GM18868 (cell line): ENCODE results near the gene CTBP2.

Source experiments
- ATAC-seq: cut with Tn5 transposase; IDR thresholded peaks from one replicate; pipeline ENCODE4 v1.9.1; 2021; ENCODE audit warnings: mild to moderate bottlenecking, moderate library complexity; ENCODE audit not compliant: unreplicated experiment

Gene CTBP2

DNA sequence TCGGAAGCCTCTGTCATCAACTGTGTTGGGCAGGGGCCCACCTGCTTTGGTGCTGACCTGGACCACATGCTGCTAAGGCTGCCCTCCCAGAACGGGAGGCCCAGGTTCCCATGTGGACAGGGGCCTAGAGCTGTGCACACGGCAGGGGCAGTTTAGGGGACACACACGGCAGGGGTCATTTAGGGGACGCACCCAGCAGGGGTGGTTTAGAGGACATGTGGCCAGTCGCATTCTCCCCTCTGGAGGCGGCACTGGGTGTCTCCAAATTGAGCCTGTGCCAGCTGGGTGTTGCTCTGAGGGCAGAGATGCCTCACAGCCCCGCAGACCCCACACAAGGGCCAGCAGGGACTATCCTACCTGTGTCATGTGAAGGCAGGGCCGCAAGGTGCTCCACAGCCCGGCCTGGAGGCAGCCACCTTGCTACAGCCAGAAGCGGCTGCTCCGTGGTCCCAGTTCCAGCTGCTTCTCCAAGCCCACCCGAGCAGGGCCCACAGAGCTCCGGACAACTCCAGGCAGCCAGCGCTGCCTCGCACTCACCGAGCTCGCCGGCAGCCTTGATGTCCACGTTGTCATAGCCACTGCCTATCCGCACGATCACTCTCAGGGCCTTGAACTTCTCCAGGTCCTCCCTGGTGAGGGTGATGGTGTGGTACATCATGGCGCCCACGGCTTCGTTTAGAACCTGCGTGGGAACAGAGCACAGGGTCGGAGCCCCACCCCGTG, 157.8 kb downstream of the CTBP2 start:
- no peak for ATAC-seq

DNA sequence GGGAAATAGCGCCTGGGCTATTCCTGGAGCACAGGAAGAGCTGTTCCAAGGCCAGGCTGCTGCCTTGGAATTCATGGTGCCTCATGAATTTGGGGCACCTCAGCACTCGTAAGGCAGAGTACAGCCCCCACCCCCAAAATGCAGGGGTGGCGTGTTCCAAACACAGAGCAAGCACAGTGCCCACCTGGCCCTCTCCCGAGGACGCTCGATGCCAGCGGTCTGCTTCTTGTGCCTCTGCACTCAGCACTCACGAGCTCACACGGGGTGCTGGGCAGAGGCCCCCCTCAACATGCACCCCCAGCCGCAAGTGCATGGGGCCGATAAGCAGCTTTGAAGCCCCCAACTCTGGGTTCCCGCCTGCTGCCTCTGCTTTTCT, 158.3 kb downstream of the CTBP2 start:
- no peak for ATAC-seq

DNA sequence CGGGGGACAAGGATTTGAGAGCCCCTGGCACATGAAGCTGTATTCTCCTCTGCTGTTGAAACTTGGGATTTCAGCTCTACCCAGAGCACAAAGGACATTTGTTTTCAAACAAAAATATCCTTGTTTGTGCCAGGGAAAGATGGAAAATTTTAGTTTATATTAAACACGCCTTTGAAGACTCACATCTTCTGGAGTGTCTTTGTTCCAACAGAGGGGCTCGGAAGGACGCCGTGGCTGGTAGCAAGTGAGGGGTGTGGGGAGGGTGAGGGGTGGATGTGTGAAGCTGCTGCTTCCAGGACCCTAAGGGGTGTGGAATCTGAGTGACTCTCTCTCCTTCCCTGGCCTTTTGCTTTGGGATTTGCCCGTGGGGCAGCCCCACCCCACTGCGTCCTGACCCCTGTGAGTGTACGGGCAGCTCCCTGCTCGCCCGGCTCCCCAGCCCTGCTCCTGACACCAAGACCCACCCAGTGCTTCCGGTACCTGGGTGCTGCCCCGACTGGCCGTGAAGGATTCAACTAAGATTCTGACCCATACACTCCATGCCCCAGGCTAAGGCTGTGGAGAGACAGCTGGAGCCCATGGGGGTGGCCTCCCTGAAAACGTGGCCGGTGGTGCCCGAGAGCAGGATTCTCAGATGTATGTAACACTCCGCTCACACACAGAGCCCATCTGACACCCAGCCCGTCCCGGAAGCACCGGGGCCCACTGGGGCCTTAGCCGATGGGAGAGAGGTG, 158.9 kb downstream of the CTBP2 start:
- no peak for ATAC-seq

DNA sequence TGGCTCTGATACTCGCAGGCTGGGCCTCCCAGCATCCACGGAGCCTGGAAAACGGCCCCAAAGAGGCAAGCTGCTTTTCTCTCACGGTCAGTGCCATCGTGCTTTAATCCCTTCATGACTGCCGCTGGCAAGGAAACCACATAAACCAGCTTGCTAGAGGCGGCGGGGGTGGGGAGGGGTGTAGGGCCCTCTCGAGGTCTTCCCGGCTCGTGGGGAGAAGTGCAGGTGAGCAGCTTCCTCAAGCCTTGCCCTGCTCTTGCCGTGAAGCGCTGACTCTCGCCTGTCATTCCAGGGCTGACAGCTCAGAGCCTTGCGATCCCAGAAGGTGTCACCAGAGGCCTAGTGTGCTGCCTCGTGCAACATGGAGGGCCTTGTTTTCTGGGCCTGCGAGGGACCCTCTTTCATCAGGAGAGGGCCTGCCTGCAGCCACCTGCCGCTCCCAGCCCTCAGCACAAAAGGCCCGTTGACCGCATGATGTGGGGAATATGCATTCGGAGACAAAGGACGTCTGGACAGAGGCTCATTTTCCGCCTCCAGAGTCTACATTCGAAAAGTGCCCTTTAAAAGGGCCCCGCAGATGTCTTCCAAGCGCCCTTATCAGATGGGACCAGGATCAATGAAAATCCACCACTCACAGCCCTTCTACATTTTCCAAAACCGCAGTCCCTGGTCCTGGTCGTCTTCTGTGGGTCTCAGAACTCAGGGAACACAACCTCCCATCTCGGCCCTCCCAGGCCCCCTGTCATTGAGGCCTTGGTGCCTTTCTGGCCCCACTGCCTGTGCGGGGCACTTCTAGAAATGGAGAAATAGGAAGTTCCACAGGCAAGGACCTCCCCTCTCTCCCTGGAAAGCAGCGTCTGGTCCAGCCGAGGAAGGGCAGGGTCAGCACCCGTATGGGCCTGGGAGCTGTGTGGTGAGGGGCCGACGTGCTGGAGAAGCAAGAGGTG, 159.7 kb downstream of the CTBP2 start:
- no peak for ATAC-seq

DNA sequence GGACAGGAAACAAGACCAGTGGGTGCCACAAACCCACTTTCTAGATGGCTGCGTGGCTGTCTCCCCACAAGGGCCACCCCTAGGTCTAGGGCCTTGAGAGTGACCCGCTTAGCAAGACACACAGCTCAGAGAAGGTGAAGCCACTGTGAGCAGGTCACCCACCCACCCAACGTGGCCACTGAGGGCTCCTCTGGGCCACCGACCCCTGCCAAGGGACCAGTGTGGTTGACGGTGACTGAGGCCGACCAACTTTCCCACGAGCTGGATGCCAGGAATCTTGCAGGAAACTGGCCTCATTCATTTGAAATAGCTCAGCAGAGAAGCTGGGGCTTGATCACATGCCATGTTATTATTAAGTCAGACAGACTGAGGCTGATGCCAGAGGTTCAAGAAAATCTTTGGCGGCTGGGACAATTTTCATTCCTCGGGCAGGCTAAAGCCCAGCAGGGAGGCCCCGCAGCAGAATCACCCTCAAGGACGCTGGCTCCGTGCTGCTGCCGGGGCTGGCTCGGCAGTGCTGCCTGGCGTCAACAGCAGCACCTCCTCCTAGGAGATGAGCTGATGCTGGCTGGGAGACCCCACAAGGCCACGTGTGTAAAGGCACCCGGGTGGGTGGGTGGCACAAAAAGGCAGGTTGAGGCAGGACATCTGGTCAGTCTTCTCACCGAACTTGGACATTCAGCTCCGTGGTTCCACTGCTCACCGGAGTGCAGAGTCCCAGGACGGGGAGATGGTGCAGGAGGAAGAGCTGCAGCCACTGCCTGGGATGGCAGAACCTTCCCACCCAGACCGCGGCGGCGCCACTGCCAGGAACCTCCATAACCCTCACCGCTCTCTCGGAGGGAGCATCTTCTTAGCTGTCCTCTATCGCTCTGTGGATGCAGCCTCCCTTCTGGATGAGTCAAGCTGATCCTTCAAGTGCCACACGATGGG, 160.7 kb downstream of the CTBP2 start:
- ATAC-seq = no peak

DNA sequence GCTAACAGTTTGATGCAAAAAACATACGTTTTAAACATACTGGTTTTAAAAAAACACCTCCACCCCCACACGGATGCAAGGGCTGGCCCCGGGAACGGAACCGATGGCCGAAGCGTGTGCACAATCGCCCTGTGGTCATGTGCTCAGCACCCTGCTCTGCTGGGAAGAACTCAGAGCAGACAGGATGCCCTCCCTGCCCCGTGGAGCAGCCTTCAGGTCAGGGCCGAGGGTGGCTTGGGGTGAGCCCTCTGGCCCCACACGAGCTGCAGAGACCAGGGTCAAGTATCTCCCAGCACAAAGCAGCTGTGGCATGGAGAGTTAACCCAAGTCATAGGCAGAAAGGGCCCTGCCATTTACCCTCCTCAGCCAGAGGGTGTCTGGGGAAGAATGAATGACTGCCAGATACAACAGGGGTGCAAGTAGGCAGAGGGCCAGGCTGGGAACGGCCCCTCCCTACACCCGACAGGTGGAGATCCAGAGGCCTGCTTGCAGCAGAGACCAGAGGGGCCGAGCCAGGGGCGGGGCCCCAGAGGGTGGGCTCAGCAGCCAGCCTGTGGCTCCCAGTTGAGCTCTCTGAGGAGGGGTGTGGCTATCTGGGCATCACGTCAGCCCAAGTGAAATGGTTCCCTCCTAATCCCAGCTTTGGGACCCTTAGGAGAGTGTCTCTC, 161.6 kb downstream of the CTBP2 start:
- no peak for ATAC-seq

DNA sequence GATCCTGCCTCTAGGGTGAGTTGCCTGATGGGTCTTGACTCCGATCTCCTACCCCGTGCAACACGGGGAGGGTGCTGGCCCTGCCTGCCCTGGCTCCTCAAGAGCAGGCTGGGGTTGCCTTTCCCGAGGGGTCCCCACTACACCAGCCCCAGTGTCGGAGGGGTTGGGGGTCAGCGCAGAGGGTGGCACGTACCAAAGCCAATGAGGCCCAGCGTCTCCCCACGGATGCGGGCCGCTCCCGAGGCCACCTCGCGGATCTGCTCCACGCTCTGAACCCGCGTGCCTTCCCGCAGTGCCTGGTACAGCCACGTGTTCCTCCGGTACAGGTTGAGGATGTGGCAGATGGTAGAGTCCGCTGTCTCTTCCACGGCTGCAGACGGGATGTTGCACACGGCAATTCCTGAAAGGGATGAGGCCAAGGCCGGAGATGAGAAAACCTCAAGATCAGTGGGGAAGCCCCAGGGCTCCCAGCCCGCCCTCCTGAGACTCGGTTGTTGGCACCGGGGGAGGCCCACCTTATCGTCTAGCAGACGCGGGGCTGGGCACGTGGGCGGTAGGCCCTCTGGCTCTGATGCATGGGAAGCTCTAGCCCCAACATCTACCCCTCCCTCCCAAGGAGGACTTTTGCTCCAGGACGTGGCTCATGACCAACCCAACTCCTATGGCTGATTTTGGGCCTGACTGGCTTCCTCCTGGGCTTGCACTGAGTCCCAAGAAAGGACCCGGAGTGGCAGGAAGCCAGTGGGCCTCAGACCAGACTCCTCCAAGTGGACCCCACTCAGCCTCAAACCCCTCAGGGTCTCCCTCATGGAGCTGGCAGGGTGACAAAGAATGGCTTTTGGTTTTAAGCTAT, 162.4 kb downstream of the CTBP2 start:
- no peak for ATAC-seq

DNA sequence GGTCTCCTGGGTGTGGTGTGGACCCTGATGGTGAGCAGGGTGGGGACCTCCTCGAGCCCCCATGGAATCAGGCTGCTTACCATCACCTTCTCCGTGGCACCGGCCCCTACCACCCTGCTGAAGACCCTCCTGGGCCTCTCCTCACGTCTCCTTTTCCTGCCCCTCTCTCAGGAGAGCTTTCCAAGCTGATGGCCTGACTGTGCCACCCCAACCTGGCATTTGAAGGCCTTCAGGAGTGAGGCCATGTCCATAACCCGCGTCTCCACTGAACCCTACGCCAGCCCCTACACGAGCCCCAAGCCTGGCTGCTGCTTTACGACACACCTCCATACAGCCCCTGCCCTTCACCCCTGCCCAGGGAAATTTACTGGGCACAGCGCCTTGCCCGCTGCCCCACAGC, 163.1 kb downstream of the CTBP2 start:
- no peak for ATAC-seq

DNA sequence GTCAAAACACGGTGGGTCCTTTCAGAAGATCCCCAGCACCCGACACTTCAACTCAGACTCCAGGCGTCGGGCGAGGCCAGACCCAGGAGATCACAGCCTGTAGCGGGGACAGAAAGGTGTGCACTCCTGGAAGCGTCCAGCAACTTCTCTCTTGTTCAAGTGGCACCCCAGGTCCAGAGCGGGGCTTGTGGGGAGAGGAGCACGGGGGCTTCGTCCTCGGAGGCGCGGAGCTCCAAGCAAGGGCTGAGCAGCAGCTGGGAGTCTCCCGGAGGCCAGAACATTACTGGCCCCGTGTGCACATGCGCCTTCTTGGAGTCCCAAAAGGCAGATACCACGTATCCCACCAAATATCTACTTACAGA, 163.5 kb downstream of the CTBP2 start:
- ATAC-seq = no peak

DNA sequence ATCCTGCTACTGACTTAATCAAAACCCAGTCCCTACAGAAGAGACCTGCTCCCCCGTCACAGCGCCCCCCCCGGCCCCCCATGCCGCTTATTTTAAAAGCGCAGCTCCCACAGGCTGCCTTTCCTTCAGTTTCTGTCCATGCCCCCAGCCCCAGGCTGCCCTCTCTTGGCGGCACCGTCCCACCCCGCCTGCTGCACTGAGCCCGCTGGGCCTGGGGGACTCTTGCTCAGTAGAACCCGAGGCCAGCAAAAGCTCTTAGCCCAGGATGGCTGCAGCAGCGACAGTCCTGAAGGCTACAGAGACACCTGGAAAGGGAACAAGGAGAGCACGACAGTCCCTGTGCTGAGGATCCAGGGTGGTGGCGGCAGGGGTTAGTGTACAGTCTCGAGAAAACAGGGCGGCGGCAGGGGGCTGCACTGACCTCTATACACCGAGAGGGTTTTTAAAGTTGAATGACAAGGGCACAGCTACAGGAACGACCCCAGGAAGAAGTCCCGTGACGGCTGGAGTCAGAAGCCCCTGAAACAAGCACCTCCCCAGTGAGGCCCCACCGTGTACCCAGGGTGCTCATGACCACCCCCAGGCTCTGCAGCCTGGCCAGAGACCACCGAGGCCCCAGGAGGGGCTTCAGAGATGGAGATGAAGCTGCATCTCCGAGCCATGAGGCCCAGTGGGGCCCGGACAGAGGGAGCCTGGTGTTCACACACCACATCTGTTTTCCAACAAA, 164.1 kb downstream of the CTBP2 start:
- no peak for ATAC-seq

DNA sequence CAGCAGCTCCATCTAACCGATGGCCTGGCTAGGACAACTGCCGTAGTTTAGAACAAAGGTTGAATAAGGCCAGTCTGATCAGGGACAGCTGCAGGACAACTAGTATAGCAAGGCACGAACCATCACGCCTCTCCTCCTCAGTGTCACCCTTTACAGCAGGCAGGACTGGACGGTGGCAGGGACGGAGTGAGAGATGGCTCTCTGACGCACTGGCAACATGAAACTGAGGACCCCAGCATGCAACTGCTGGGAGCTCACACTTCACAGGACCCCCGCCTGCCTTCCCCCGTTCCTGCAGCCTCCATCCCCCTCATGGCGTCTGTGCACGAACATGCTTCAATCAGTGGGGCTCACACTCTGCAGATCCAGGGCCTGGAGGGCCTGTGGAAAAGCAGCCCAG, 164.8 kb downstream of the CTBP2 start:
- ATAC-seq = no peak

DNA sequence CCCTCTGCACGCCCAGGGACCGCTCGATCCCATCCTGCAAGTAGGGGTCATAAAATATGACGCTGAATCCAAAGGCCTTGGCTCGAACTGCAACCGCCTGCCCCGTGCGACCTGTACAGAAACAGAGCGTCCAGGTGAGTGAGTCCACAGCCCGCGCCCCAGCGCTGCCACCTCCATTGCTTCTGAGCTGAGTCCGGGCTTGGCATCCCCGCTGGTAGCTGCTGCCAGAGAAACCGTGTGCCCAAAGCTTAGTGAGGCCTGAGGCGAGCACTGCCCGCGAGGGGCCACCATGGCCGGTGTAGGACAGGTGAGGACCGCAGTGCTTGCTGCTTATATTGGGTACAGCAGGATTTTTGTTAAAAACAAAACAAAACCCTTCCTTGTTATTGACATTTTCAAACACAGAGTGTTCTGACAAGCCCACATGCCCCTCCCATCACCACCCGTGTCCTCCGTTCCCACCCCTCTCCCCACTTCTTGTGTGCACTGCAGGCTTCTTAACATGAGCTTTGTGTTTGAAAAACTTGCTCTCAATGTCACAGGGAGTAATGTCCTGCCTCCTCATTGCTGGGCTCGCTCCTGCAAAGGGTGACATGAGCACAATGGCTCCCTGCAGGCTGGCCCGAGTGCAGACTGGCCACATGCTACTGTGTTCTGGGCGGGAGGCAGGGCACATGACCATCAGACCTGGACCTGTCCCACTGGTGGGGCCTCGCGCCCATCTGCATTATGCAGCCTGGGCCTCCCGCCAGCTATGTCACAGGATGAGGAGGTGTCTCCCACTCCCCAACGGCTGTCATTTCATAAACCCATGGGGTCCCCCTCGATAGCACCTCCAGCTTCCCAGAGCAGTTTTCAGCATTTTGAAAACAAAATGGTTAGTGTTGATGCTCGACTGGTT, 165.5 kb downstream of the CTBP2 start:
- no peak for ATAC-seq

DNA sequence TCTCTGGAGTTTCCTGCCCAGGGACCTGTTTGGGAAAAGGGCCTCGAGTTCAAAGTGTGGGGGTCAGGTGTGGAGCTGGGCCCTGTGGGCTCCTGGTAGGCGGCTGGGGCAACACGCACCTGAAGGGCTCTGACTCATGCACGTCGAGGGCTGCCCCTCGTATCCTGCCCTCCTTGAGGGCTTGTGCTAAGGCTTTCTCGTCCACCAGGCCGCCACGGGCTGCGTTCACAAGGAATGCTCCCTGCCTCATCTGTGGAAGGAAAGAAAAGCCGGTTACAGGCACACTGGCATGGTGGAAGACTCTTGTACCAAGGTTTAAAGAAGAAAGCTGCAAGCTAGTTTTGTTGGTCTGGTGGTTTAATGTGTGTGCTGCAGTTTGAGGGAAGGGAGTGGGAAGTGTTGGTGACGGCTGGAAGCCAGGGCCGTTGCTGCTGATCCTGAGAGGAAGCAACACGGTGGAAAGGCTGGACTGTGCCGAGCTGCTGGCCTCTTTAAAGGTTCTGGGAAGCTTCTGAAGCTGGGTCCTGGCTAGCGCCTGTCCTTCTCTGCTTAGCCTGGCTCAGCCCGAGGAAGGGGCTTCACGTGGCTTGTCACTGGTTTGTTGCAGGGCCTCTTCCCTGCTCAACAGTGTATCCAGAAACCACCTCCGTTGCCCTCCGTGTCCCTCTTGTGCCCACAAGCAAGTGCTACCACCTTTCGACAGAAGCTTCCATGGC, 166.5 kb downstream of the CTBP2 start:
- ATAC-seq = no peak

DNA sequence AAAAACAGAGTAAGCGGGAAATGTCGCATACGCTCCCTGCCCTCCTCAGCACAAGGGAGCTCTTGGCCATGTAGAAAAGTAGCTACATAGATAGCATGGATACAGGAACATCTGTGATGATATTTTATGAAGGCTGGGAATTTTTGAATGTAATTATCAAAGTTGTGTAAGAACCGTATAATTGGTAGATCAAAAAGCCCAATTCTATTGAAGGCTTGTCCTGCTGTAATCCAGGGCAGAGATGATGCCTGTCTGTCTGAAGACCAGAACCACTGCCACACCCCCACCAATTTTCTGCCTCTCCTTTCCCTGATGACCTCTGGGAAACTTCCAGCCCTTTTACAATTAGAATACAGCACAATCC, 167.0 kb downstream of the CTBP2 start:
- no peak for ATAC-seq

DNA sequence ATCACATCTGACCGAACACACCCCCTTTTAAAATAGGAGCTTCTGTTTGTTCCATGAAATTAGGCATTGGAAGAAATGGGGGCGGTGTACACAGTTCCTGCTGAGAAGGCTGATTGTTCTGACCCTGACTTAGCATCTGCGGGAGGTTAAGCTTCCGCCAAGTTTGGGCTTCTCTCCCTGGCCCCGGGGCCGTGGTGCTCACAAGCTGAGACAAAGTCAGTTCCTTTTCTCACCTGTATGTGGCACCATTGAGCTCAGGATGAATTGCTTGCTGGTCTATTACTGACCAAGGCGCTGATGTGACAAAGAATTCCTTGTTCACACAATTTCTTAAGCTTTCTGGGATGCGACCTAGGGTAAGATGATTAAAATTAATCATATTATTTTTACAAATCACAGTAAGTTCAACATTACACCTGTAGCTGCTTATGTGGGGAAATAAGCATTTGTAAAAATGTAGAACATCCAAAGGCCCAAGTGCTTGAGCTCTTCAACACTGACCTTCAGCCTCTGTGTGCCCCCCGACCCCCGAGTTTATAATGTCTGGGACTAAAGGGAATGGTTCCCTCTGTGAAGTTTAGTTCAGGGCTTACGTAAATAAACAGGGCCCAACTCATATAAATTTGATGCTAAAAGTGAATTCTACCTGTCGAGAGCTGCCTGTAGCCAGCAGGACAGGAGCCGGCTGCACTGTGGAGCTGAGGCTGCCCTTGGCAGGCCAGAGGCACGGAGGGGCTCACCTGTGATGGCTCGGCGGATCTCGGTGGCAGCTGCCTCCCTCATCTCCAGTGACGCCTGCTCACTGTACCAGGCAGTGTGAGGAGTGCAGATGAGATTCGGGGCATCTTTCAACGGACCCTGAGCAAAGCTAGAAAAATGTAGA, 167.7 kb downstream of the CTBP2 start:
- ATAC-seq = peak; percentile 68

DNA sequence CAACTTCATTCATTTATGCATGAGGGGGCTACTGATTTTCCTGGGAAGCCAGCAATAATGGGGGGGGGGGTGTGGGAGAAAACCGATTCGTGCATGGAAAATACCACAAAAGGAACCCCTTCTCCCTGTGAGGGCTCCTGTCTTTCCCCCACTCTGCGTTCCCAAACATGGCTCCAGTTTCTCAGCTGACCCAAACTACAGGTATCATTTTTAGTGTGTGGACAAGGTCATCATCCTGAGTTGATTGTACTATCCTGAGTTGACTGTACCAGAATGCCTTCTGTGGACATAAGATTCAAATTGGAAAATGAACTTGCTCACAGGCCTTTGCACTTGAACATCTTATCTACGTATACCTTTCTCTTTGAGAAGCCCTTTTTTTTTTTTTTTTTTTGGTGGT, 168.5 kb downstream of the CTBP2 start:
- no peak for ATAC-seq
